Suppressor macrophage (primary cell): ENCODE measurements around the gene MTMR12.
"Not testable (repeated sequence)": the region's sequence is repeated elsewhere in the genome, so short reads cannot be mapped to it uniquely, and the experiment has no call there.

Source experiments
- DNase-seq, 4 experiments: peaks; one replicate each; pipeline ENCODE4 v3.0.0-alpha.2; 2020 to 2022

MTMR12 gene

DNA sequence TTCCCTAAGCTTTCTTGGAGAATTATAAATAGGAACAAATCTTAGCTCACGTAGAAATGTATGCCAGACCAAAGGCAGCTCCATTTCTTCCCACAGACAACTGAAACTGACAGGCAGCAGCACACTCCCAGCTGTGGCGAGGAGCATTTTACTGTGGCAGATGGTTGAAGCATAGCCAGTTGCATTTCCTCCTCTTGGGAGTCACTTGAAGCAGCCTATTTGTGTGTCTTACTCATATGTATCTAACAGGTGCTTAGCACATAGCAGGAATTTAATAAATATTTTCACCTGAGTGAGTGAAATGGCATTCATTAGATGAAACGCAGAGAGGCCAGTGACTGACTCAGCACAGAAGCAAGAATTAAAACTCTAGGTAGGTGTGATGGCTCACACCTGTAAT is 12.3 kb upstream of the MTMR12 start:
- DNase-seq: no peak

DNA sequence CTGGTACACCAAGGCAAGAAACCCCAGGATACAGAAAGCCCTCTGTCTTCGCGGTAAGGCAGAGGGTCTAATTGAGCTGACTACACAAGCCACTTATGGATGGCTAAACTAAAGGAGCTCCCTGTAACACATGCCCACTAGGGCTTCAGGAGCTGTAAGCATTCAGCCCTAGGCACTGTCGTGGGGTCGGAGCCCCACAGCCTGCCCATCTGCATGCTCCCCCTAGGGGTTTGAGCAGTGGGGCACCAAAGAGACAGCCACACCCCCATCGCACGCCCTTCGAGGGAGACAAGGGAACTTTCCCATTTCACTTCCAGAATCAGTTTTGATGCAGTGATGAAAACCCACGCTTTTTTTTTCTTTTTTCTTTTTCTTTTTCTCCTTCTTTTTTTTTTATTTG is 11.0 kb upstream of the MTMR12 start:
- DNase-seq: no peak

DNA sequence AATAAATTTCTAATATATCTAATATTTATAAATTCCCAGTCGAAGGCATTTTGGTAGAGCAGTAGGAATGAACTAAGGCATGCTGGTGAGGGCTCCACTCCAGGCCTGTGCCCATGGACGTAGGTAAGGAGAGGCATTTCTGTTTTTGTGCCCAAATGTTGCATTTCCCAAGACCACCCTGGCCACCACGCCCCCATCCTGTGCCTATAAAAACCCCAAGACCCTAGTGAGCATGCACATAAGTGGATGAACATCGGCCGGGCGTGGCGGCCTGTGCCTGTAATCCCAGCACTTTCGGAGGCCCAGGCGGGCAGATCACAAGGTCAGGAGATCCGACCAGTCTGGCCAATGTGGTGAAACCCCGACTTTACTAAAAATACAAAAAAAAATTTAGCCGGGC is 10.1 kb upstream of the MTMR12 start:
- no peak for DNase-seq

DNA sequence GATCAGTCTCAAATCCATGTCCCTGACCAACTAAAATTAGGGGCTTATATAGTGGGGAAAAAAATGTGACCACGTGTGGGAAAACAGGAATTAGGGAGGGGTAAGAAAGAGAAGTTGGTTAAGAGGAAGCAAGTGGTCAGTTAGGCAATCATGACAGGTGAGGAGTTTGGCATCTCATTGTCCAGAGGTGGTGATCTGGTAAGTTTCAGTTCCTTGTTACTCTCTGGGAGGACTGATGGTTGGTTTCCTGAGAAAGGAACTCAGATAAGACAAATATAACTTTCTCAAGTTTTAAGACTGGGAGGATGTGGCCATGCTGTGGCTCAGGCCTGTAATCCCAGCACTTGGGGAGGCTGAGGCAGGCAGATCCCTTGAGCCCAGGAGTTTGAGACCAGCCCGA is 9.0 kb upstream of the MTMR12 start:
- DNase-seq: peak in 1 of 4 experiments; percentile 21

DNA sequence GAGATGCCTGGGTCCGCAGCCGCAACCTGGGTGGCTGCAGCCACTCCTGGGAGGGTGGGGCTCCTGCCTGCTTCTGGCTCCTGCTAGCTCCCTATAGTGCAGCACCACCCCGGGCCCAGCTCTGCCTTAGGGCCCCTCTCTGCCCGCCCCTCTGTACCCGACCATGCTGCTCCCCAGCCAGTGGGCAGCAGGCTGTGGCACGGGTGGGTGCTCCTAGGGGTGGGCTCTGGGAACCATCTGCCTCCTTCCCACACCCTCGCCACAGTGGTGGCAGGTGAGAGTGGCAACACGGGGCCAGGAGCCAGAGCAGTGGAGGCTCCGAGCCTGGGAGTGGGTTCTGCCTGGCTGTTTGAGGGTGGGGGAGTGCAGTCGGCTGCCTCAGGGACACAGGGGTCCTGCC is 7.8 kb upstream of the MTMR12 start:
- no peak for DNase-seq

DNA sequence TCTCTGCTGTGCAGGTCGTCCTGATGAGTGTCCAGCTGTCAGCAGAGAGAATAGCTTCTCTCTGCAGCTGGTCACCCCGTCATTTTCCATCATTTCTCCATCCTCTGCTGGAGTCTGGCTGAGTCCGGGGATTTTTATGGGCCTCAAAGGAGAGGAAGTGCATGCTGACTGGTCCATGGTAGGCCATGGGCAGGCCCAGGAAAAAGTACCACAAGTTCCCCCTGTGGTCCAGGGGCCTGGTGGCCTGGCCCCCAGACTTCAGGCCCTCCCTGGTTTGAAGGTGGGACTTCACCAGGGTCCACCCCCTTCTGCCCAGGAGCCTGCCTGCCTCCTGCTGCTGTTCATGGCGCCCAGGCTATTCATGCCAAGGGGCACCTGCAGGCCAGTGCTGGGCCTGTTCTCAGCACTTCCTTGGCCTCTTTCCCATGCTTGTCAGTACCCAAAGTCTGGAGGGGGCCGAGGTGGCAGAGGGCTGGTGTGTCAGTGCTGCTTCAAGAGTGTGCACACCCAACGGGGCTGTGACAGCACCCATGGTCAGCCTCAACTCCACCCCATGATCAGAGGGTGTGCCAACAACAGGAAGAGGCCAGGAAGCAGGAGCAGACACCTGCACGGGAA is 7.3 kb upstream of the MTMR12 start:
- no peak for DNase-seq

DNA sequence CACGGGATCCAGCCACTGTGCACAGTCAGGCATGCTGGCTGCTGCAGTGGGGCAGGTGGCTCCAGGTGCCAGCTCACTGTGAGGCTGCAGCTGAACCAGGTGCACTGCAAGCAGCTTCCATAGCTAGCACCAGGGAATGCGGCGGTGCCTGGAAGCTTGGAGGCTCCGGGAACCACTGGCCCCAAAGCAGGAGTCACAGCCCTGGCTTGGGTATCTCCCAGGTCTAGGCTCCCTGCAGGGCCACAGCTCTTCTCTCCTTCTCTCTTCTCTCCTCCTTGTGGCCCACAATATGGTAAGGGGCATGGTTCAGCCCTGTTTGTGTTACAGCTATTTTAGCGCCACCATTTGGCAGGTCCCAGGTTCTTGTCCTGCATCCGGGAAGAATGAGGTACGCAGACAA is 6.7 kb upstream of the MTMR12 start:
- DNase-seq: no peak

DNA sequence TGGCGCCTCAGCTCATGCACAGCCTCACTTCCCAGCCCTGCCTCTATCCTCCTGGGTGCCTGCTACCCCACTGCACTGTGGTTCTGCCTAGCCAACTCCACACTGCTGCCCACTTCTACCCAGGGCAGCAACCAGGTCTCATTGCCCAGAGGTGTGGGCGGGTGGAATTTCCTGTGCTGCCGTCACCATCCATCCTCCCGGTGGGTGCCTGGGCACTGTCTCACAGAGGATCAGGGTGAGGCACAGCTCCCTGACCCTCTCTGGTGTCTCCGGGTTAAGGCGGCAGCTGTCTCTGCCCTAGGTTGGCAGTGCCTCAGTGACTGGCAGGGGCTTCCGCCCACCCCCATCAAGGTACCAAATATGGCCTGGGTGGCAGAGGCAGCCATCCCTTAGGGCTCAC is 4.3 kb upstream of the MTMR12 start:
- DNase-seq: peak in 1 of 4 experiments; percentile 24

DNA sequence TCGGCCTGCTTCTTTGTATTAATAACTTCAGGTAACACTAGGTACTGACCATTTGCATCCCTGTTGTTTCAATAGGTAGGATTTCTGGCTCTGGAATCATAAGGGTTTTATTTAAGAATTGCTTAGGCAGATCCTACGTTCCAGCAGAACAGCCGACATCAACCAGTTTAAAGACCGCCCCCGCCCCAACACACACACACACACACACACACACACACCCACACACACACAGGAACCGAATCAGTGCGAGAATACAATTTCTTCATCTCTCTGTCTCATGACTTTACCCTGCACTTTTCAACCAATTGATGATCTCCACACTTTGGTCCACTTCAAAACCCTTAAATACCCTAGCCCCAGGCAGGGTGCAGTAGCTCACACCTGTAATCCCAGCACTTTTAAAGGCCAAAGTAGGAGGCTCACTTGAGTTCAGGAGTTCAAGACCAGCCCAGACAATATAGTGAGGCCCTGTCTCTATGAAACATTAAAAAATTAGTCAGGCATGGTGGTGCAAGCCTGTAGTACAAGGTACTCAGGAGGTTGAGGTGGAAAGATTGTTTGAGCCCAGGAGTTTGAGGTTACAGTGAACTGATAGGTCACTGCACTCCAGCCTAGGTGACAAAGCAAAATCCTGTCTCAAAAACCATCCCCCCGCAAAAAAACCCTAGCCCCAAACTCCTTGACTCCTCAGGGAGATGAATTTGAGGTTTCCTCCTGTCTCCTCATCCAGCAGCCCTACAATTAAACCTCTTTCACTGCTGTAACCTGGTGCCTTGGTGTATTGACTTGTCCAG is 2.7 kb upstream of the MTMR12 start:
- DNase-seq: peak in 3 of 4 experiments; percentile 31 to 45 (median 39)

DNA sequence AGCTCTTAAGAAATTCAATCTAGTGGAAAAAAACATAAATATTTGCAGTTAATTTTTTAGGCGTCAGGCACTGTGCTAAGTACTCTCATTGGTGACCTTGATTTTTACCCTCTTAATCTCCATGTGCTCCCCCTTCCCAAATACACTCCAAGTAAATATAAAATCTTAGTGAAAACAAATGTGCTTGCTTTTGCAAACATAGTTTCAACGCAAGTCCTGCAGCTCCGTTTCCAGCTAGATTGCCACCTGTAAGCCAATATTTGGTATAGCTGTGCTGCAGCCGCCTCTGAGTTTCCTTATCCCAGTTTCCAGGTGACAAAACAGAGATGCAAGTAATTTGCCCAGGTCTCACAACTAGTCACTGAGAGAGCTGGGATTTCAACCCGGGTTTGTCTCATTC is 1.9 kb upstream of the MTMR12 start:
- no peak for DNase-seq

DNA sequence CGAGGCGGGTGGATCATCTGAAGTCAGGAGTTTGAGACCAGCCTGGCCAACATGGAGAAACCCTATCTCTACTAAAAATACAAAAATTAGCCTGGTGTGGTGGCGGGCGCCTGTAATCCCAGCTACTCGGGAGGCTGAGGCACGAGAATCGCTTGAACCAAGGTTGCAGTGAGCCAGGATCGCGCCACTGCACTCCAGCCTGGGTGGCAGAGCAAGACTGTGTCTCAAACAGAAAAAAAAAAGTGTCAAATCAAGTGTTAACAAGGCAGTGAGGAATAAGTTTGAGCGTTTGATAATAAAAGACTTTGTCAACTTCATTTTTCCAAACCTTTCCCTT is 1.4 kb upstream of the MTMR12 start:
- not testable (repeated sequence) for DNase-seq

DNA sequence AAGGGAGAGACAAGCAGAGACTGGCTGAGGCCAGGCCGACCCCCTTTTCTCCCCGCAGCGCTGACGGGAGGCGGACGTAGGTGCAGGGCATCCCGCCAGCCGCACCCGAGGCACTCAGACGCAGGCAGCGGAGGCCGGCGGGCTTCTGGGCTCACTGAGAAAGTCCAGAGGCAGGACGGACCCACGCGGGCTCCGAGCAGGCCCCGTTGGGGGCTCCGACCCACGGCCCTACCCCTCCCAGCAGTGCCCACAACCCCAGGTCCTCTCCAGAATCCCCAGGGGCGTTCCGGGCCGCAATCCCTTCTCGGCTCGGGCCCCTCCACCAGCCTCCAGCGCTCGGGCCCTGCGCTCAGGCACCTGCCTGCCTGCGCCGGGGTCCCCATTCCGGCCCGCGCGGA is 543 bp downstream of the MTMR12 start:
- peak; percentile 41 to 73 (median 52) for DNase-seq

DNA sequence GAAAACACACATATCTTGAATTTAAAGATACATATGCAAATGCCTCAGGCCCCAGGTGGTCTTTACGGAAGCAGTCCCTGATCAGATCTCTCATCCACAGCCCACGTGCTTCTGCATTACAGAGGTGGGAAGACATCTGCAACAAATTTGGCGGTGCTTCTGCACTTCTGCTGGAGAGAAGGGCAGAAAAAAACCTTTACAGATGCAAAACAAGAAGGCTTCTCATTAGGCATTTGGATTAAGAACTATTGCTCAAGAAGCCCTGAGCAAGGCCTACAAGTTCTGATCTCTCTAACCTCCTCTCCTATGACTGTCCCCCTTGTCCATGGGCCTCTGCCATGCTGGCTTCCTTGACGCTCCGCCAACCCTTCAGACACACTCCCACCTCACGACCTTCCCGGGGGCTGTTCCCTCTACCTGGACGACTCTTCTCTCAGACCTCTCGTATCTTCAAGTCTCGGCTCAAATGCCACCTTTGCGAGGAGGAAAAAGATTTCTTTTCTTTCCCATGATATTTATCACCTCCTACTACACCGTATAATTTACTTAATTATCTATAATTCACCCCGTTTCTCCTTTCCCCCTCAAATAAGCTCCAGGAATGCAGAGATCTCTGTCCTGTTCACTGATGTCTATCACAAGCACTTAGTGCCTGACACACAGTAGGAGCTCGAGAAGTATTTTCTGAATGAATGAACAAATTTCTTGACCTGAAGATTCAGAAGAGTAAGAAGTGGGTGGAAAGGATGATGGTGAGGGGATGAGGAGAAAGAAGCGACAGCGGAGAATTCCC is 1.1 kb downstream of the MTMR12 start:
- DNase-seq: peak in 2 of 4 experiments; percentile 14 to 17

DNA sequence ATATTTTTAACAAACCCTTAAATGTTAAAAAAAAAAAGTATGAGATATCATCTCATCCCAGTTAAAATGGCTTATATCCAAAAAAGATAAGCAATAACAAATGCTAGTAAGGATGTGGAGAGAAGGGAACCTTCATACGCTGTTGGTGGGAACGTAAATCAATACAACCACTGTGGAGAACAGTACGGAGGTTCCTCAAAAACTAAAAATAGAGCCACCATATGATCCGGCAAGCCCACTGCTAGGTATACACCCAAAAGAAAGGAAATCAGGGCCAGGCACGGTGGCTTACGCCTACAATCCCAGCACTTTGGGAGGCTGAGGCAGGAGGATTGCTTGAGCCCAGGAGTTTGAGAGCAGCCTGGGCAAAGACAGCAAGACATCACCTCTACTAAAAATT is 3.0 kb downstream of the MTMR12 start:
- DNase-seq: peak; percentile 13 to 58 (median 46)

DNA sequence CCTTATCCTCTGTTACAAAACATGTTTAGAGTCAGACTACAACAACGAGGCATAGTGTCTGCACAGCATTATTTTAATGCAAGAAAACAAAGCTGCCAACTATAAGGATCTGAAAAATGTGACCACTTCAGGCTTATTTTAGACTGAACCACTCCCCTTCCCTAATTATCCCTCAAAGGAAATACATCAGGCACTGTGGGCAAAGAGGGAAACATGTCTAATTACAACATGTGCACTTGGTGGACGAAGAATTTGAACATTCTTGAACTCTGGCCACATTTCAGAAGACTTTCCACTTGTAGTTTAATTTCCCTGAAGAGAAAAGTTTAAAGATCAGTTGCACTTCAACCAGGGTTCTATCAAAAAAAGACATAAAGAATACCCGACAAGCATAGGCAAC is 3.8 kb downstream of the MTMR12 start:
- DNase-seq: peak; percentile 37 to 73 (median 54)

DNA sequence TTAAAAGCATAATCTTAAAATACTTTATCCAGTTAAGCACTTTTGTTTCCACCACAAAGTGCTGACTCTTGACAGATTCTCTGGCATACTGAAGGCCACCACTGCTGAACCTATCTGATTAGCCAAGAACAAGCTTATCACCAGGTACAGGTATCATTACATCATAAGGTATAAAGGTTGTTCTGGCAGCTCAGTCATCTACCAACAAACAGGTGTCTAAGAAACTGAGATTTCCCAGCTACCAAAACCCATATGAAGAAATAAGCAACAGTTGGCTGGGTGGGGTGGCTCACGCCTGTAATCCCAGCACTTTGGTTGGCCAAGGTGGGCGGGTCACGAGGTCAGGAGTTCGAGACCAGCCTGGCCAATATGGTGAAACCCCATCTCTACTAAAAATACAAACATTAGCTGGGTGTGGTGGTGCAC is 5.0 kb downstream of the MTMR12 start:
- no peak for DNase-seq

DNA sequence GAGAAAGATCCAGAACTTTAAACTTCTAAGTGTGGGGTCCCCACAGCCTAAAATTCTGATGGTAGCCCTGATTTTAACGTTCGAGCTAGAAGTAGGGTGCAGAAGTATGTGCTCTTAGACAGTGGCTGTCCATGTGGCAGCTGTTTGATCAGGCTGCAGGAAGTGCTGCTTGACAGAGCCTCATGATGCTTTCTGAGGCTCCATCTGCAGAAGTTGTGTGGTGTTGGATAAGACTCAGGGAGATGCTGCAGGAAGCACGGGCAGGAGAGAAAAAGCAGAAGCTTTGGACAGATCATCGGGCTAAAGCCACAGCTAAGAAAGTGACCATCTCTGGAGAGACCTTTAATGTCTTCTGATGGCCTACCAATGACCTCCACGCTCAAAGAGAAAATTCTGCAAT is 8.1 kb downstream of the MTMR12 start:
- peak; percentile 69 to 84 (median 82) for DNase-seq

DNA sequence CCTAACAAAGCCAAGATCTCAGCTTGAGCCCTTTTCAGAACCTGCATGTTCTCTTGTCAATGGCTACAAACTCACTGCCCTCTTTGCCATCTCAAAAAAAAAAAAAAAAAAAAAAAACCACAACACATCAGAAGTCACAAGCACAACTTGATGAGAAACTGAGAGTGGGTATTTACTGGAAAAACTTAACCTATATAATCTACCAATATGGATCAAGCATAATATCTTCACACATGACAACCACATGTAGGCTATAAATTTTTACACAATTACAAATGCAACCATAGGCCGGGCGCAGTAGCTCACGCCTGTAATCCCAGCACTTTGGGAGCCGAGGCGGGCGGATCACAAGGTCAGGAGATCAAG is 9.0 kb downstream of the MTMR12 start:
- no peak for DNase-seq

DNA sequence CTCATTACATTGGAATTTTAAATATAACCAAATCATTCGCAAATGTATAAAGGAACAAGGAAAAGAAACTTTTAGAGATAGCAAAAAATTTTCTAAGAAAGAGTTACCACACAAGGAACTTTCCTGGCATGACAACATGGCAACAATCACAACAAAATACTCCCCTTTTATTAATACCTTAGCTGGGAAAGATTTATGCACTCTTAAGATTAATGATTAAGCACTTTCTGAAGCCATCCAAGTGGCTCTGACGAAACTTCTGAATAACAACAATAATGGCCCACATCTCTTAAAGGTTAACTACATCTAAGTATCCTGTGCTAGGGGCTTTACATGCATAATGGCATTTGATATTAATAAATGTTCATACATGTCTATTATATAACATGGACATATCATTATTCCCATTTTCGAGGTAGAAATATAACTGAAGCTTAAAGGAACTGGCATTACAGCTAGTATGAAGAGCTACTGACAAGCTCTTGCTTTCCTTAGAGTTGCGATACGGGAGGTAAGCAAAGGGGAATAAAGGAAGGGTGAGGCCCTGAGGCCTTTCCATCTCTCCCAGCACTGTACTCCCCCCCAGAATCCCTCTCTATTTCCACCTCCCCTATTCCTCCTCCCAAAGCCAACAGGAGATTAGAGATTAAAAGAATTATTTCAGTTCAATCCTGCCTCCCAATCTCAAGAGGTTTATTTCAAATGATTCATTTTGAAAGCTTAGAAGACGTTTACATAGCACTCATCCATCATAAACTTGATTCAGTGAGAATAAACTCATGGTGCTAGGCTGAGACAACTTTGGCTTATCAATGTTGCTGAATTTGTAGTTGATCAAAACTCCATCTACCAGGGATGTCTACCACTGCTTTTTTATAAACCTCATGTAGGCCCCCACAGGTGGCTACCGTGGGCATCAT is 9.6 kb downstream of the MTMR12 start:
- no peak for DNase-seq

DNA sequence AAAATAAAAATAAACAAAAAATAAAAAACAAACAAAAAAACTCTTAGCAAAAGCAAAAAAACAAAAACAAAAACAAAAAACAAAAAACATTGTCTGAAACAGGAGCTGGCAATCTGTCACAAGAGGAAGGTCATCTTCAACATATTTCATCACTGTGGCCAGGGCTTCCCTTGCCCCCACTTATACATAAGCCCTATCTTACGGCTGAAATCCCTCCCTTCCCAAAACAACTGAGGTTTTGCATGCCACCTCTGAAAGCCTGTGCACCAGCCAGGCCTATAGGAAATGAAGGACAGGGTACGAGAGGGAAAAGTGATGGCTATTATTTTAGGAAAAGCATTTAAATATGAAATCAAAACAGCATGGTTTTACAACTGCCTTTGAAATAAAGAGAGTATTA is 10.8 kb downstream of the MTMR12 start:
- peak in 1 of 4 experiments; percentile 24 for DNase-seq

DNA sequence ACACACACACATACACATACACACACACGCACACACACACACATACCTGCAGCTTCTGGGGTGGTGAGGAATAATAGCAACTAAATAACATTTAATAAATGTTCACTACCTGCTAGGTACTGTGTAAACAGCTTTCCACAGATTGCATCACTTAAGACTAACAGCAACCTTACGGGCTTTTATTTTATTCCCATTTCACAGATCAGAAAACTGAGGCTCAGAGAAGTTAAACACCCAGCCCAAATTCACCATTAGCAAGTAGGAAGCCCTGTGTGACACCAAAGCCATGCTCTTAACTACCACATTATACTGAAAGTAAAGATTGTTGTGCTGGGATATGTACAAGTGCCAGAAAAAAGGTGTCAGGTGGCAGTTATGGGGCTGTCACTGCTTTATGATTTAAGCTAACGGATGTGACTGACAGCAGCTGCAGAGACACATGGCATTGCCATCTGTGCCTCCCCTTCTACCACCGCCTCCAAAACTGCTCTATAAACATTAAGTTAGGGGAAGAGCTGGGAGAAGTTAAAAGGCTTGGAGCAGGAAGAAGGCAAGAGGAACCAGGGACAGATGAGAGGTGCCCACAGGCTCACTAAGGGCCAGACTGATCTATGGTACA is 13.6 kb downstream of the MTMR12 start:
- DNase-seq: peak in 3 of 4 experiments; percentile 22 to 42 (median 31)

DNA sequence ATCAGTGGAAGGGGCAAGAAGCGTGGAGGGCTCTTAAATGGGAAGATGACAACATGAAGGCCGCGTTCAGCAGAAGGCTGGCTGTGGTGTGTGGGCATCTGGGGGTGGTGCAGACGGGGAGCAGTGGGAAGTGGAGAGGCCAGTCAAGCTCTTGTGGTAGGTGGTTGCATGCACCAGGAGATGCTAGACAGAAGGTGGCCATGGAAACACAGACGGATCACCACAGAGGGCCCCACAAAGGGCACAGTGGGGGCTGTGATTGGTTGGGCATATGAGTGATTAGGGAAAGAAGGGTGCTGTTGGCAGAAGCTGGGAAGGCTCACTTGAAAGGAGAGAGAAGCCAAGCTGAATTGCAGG is 14.7 kb downstream of the MTMR12 start:
- DNase-seq: peak in 3 of 4 experiments; percentile 33 to 50 (median 36)
